Mesenchymal stem cell (in vitro differentiated cells and primary cell): ENCODE data around the gene IGF2.
A peak's percentile ranks its signal among the peaks of the same experiment; 100 is the strongest.

Experiments
- DNase-seq: peaks from one replicate; pipeline ENCODE4 v3.0.0-alpha.2; 2013
- H2AFZ ChIP-seq: one replicate; pipeline ENCODE4 v1.6.1; 2013; ENCODE audit warnings: low read depth, mild to moderate bottlenecking, control low read depth, inconsistent platforms, low read length, moderate library complexity
- H2AK5ac ChIP-seq: 2 replicates; pipeline ENCODE4 v1.6.1; 2013; ENCODE audit warnings: low read length, moderate library complexity, mild to moderate bottlenecking, inconsistent platforms; ENCODE audit not compliant: severe bottlenecking
- H2BK120ac ChIP-seq: one replicate; pipeline ENCODE4 v1.6.1; 2013; ENCODE audit warnings: low read depth, mild to moderate bottlenecking, inconsistent platforms, low read length, moderate library complexity
- H2BK12ac ChIP-seq, 2 experiments: one replicate each; pipeline ENCODE4 v1.6.1; 2013; ENCODE audit warnings: inconsistent platforms in 2 of 2, low read length in 2 of 2, mild to moderate bottlenecking in 2 of 2, moderate library complexity in 2 of 2, control low read depth in 1 of 2
- H2BK15ac ChIP-seq: one replicate; pipeline ENCODE4 v1.6.1; 2013; ENCODE audit warnings: mild to moderate bottlenecking, low read depth, inconsistent platforms; ENCODE audit not compliant: poor library complexity, severe bottlenecking
- H2BK5ac ChIP-seq: 2 replicates; pipeline ENCODE4 v1.6.1; 2013; ENCODE audit warnings: low read depth, mild to moderate bottlenecking, low read length, control low read depth, inconsistent platforms; ENCODE audit not compliant: poor library complexity, severe bottlenecking
- H3K14ac ChIP-seq, 2 experiments: one replicate each; pipeline ENCODE4 v1.6.1; 2013; ENCODE audit warnings: inconsistent platforms in 2 of 2, low read length in 2 of 2, control low read depth in 1 of 2, mild to moderate bottlenecking in 1 of 2, moderate library complexity in 1 of 2
- H3K18ac ChIP-seq, 2 experiments: one replicate each; pipeline ENCODE4 v1.6.1; 2013; ENCODE audit warnings: inconsistent platforms in 2 of 2, low read length in 2 of 2, control low read depth in 1 of 2, low read depth in 1 of 2, mild to moderate bottlenecking in 1 of 2
- H3K23ac ChIP-seq, 2 experiments: one replicate each; pipeline ENCODE4 v1.6.1; 2013; ENCODE audit warnings: inconsistent platforms in 2 of 2, low read length in 2 of 2, mild to moderate bottlenecking in 2 of 2, moderate library complexity in 2 of 2, control low read depth in 1 of 2
- H3K27ac ChIP-seq: 2 replicates; pipeline ENCODE4 v1.5.1; 2013; ENCODE audit warnings: mild to moderate bottlenecking, moderate library complexity, low read length, control low read depth, inconsistent platforms; ENCODE audit not compliant: poor library complexity, severe bottlenecking
- H3K27me3 ChIP-seq, 2 experiments: 2 replicates each; pipeline versions ENCODE4 v1.6.1 to v1.7.0; 2013; ENCODE audit warnings: low read length in 2 of 2, mild to moderate bottlenecking in 2 of 2, moderate library complexity in 2 of 2, control low read depth in 1 of 2, inconsistent platforms in 1 of 2; ENCODE audit not compliant: control insufficient read depth in 1 of 2, insufficient read depth in 1 of 2
- H3K36me3 ChIP-seq, 2 experiments: 2 replicates each; pipeline versions ENCODE4 v1.6.1 to v1.7.0; 2013; ENCODE audit warnings: low read length in 2 of 2, control low read depth in 1 of 2, inconsistent platforms in 1 of 2, low read depth in 1 of 2, mild to moderate bottlenecking in 1 of 2; ENCODE audit not compliant: insufficient read depth in 2 of 2, control insufficient read depth in 1 of 2
- H3K4ac ChIP-seq, 2 experiments: one replicate each; pipeline ENCODE4 v1.6.1; 2013; ENCODE audit warnings: inconsistent platforms in 2 of 2, low read length in 2 of 2, mild to moderate bottlenecking in 2 of 2, moderate library complexity in 2 of 2, control low read depth in 1 of 2, low read depth in 1 of 2
- H3K4me1 ChIP-seq: 2 replicates; pipeline ENCODE4 v1.6.1; 2013; ENCODE audit warnings: low read depth, low read length, control low read depth; ENCODE audit not compliant: control insufficient read depth, insufficient read depth
- H3K4me2 ChIP-seq: 2 replicates; pipeline ENCODE4 v1.6.1; 2013; ENCODE audit warnings: low read length, mild to moderate bottlenecking, inconsistent platforms; ENCODE audit not compliant: poor library complexity, severe bottlenecking
- H3K4me3 ChIP-seq, 2 experiments: 2 replicates each; pipeline versions ENCODE4 v1.5.1 to v1.7.0; 2013; ENCODE audit warnings: low read length in 2 of 2, mild to moderate bottlenecking in 2 of 2, control low read depth in 1 of 2, low read depth in 1 of 2; ENCODE audit not compliant: insufficient read depth in 1 of 2
- H3K79me1 ChIP-seq: replicated peaks from 2 replicates; pipeline ENCODE4 v1.6.1; 2013; ENCODE audit warnings: mild to moderate bottlenecking, control low read depth, low read length, inconsistent platforms; ENCODE audit not compliant: poor library complexity, severe bottlenecking
- H3K9ac ChIP-seq: 2 replicates; pipeline ENCODE4 v1.7.0; 2013; ENCODE audit warnings: mild to moderate bottlenecking, low read length, moderate library complexity
- H3K9me3 ChIP-seq: 2 replicates; pipeline ENCODE4 v1.7.0; 2013; ENCODE audit warnings: mild to moderate bottlenecking, low read length; ENCODE audit not compliant: control insufficient read depth
- H4K8ac ChIP-seq: one replicate; pipeline ENCODE4 v1.6.1; 2013; ENCODE audit warnings: inconsistent platforms, mild to moderate bottlenecking, low read length, moderate library complexity
- H4K91ac ChIP-seq: one replicate; pipeline ENCODE4 v1.6.1; 2013; ENCODE audit warnings: mild to moderate bottlenecking, low read length, inconsistent platforms
- WGBS: methylation state at CpG from one replicate; pipeline ENCODE4 v1.1.7; 2013; ENCODE audit warnings: mixed read lengths; 5-methylcytosine and 5-hydroxymethylcytosine counted together

IGF2 gene

GRCh38 chr11:2109541-2110019, 29.6 kb downstream of the IGF2 start:
- no peak overlapping the region for H2BK15ac ChIP-seq
- H2AK5ac ChIP-seq: peak overlapping the region; percentile 38
- H3K4me3 ChIP-seq: no peak overlapping the region
- peaks cover 12% of the 10 kb centered on the region for H3K4me1 ChIP-seq
- H3K4me2 ChIP-seq: no peak overlapping the region
- H3K23ac ChIP-seq: no peak overlapping the region
- H2BK12ac ChIP-seq: peak overlapping the region in 1 of 2 experiments; percentile 1
- H3K4ac ChIP-seq: no peak overlapping the region
- no peaks in the 10 kb centered on the region for H3K79me1 ChIP-seq
- H3K9me3 ChIP-seq: peaks cover 13% of the 10 kb centered on the region
- H4K91ac ChIP-seq: peak overlapping the region; percentile 28
- H3K14ac ChIP-seq: peak overlapping the region in 1 of 2 experiments; percentile 35
- no peak overlapping the region for H2BK120ac ChIP-seq
- H3K27me3 ChIP-seq: peaks cover 0 to 51% of the 10 kb centered on the region in 2 experiments
- no peaks in the 10 kb centered on the region for H3K36me3 ChIP-seq
- DNase-seq: no peak
- H3K18ac ChIP-seq: peak overlapping the region in 1 of 2 experiments; percentile 67
- H2BK5ac ChIP-seq: no peak overlapping the region
- H3K27ac ChIP-seq: peak overlapping the region; percentile 24
- peak overlapping the region; percentile 0 for H2AFZ ChIP-seq
- no peak overlapping the region for H3K9ac ChIP-seq
- peak overlapping the region; percentile 81 for H4K8ac ChIP-seq
- WGBS: 33% methylated on average over 14 of the region's 14 CpGs

- Histone ChIP-seq H3K27me3 (peaks cover 0 to 48% of the 10 kb centered on the region in 2 experiments), H3K4me2 (no peak overlapping the region)
These were observed 30.3 kb downstream of the IGF2 start for GRCh38 chr11:2108675-2109491.

GRCh38 chr11:2107941-2108630, 31.1 kb downstream of the IGF2 start:
- Histone ChIP-seq H3K9me3 (peaks cover 13% of the 10 kb centered on the region), H4K91ac (no peak overlapping the region), H3K4me3 (no peak overlapping the region), H3K79me1 (no peaks in the 10 kb centered on the region), H2AFZ (no peak overlapping the region), H2BK5ac (no peak overlapping the region), H4K8ac (no peak overlapping the region), H3K27ac (no peak overlapping the region), H3K4ac (no peak overlapping the region), H3K4me2 (no peak overlapping the region), H3K14ac (no peak overlapping the region), H2AK5ac (no peak overlapping the region), H3K27me3 (peaks cover 0 to 49% of the 10 kb centered on the region in 2 experiments), H2BK120ac (no peak overlapping the region), H2BK15ac (no peak overlapping the region), H3K18ac (no peak overlapping the region), H3K36me3 (no peaks in the 10 kb centered on the region), H2BK12ac (no peak overlapping the region), H3K9ac (no peak overlapping the region), H3K23ac (no peak overlapping the region), H3K4me1 (peaks cover 16% of the 10 kb centered on the region)
- DNase-seq: no peak
- 96% methylated on average over 7 of the region's 8 CpGs for WGBS

More at GRCh38 chr11:2108675-2109491, 30.3 kb downstream of the IGF2 start:
- Histone ChIP-seq H2BK5ac (no peak overlapping the region), H2BK12ac (peak overlapping the region in 1 of 2 experiments; percentile 47), H4K91ac (no peak overlapping the region), H3K36me3 (no peaks in the 10 kb centered on the region), H3K9ac (no peak overlapping the region), H3K27ac (no peak overlapping the region), H3K4me3 (no peak overlapping the region), H2BK120ac (no peak overlapping the region), H2BK15ac (peak overlapping the region; percentile 17), H3K79me1 (no peaks in the 10 kb centered on the region), H4K8ac (peak overlapping the region; percentile 55), H3K9me3 (peaks cover 13% of the 10 kb centered on the region), H3K18ac (no peak overlapping the region), H3K14ac (no peak overlapping the region), H3K23ac (no peak overlapping the region), H2AFZ (no peak overlapping the region), H2AK5ac (peak overlapping the region; percentile 24), H3K4me1 (peaks cover 16% of the 10 kb centered on the region), H3K4ac (no peak overlapping the region)
- no peak for DNase-seq
- WGBS: 76% methylated on average over 21 of the region's 23 CpGs

- Histone ChIP-seq H3K9me3 (peaks cover 13% of the 10 kb centered on the region), H3K18ac (no peak overlapping the region), H3K9ac (no peak overlapping the region), H3K79me1 (no peaks in the 10 kb centered on the region), H3K36me3 (no peaks in the 10 kb centered on the region), H3K4me3 (no peak overlapping the region), H4K91ac (no peak overlapping the region), H2BK12ac (no peak overlapping the region), H3K14ac (no peak overlapping the region), H3K27me3 (peaks cover 0 to 55% of the 10 kb centered on the region in 2 experiments), H3K4me2 (no peak overlapping the region), H2BK5ac (no peak overlapping the region), H2AFZ (no peak overlapping the region), H4K8ac (no peak overlapping the region), H3K4me1 (peaks cover 16% of the 10 kb centered on the region), H3K27ac (no peak overlapping the region), H3K4ac (no peak overlapping the region), H2BK15ac (no peak overlapping the region), H2AK5ac (no peak overlapping the region), H3K23ac (no peak overlapping the region), H2BK120ac (no peak overlapping the region)
- DNase-seq: no peak
- 85% methylated on average over 4 of the region's 4 CpGs for WGBS
These were observed 31.7 kb downstream of the IGF2 start for GRCh38 chr11:2107521-2107920.
